Adrenal gland (tissue), 12 donors: ENCODE results near the gene PAX6. TPM values are rescaled to one million over a fixed set of nuclear protein-coding genes. Genes with fewer than 3 reads are reported as not detected.
A peak's percentile ranks its signal among the peaks of the same experiment; 100 is the strongest.

ENCODE experiments used
- DNase-seq, 7 donors: peaks; one replicate each; pipeline ENCODE4 v3.0.0-alpha.2; 2019 to 2020
- H3K27ac ChIP-seq, 5 donors: fragments of 200-600 bp; sonication (generic) in 4 of 5; 1 replicate in 3 of 5; 2 replicates in 2 of 5; pipeline versions ENCODE4 v1.5.1 to v1.8.0; 2016 to 2020; ENCODE audit warnings: mild to moderate bottlenecking in 1 of 5
- H3K27me3 ChIP-seq: fragments of 200-600 bp; 2 replicates; pipeline ENCODE4 v1.8.0; 2021
- H3K36me3 ChIP-seq, 2 donors: fragments of 200-600 bp; replicated peaks in 1 of 2; 1 replicate in 1 of 2; 2 replicates in 1 of 2; pipeline versions ENCODE4 v1.5.1 to v1.8.0; 2018 to 2022
- H3K4me1 ChIP-seq, 2 donors: fragments of 200-600 bp; replicated peaks in 1 of 2; 1 replicate in 1 of 2; 2 replicates in 1 of 2; pipeline versions ENCODE4 v1.5.1 to v1.8.0; 2018 to 2021
- H3K4me3 ChIP-seq, 4 donors: fragments of 200-600 bp; sonication (generic) in 3 of 4; one replicate each; pipeline ENCODE4 v1.5.1; 2016 to 2018
- H3K9me3 ChIP-seq, 3 donors: fragments of 200-600 bp; sonication (generic) in 1 of 3; replicated peaks in 1 of 3; 1 replicate in 2 of 3; 2 replicates in 1 of 3; pipeline versions ENCODE4 v1.5.1 to v1.8.0; 2016 to 2021
- POLR2A ChIP-seq, 2 donors: fragments of 450-650 bp; IDR thresholded peaks; one replicate each; pipeline ENCODE4 v1.6.1; 2017; ENCODE audit warnings: antibody characterized with exemption in 2 of 2, mild to moderate bottlenecking in 2 of 2, moderate library complexity in 1 of 2
- WGBS, 4 donors: extraction: QIAGEN DNeasy Blood & Tissue Kit in 2 of 4; methylation state at CpG; one replicate each; pipeline versions ENCODE4 v1.1.5 to v1.1.7; 2013 to 2017; 5-methylcytosine and 5-hydroxymethylcytosine counted together
- intact Hi-C, 2 donors: fragments of 100-400 bp; cut with DNase I; formaldehyde crosslinking; loops; one replicate each; pipeline versions ENCODE4 v1.14.1 to v1.15.0; 2022 to 2023
- polyA plus RNA-seq, 3 donors: library from polyadenylated mRNA; stranded (reverse); fragments of 200-250 nt in 2 of 3; fragments of 350-450 nt in 1 of 3; fragmentation: Illumina TruSeq in 1 of 3; extraction: RNeasy Lipid Tissue Mini Kit (QIAGEN cat#74804) in 1 of 3; gene quantifications; one replicate each; pipeline ENCODE4 v1.2.3, GENCODE V29; 2013 to 2014
- total RNA-seq, 9 donors: library from RNA; depleted of rRNA in 4 of 9; stranded (reverse); fragments of >200 nt in 4 of 9; fragments of 120-200 nt in 1 of 9; fragmentation: NEBNext Ultra II Directional in 1 of 9; extraction: Animal tissue kit (Norgen Biotek cat#: 25700) in 1 of 9; gene quantifications; one replicate each; pipeline versions ENCODE4 v1.1.0 to v1.2.4, GENCODE V29; 2013 to 2023
- TF ChIP-seq, protein P1 (sequence below), 6 experiments: fragments of 450-650 bp in 4 of 6; fragments of 200-600 bp in 2 of 6; sonication (generic) in 1 of 6; IDR thresholded peaks; 1 replicate in 5 of 6; 2 replicates in 1 of 6; pipeline versions ENCODE4 v1.5.1 to v1.8.0; 2016 to 2021; ENCODE audit warnings: antibody characterized with exemption in 6 of 6, mild to moderate bottlenecking in 2 of 6, moderate library complexity in 1 of 6
- donor health status: healthy with polysubstance abuse.
- donor health status: Bipolar disorder and iron deficiency.
- donor health status: DM: yes; HTN: yes; CAD: no.
- donor health status: DM: no; HTN: no; CAD: no.
- donor health status: DM: no; HTN: no; CAD: no.
- donor health status: DM: yes; HTN: yes; CAD: no.

Gene PAX6
- total and polyA plus RNA-seq, 12 donors = 0.08 to 3.7 (median 0.35) TPM; not detected in 3

DNA sequence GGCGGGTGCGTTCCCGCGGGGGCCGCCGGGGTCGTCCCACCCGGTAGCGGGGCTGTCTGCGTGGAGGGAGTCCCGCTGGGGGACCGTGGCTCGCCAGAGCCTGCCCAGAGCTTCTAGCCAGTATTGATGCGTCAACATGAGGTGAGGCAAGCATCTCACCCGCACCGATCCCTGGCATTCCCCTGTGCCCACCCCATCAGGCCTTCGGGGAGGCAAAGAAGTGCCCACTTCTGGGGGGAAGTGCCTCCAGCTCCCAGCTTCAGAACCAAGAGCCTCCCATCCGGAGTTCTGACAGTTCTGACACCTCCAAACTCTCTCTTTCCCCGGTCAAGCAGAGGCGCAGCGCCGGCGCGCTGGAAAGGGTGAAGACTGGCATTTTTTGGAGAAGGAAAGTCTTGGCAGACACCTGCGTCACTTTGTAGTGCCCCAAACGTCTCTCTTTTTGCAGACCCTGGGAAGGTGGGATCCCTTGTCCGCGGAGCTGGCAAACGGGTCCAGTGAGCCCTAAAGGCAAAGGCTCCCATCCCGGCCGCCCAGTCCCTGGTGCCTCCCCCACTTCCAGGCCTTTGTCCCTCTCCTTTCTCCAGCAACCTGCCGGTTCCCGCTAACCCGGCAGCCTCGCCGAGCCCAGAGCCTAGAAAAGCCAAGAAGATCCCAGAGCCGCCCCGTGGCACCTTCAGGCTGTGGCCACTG is 3.2 kb upstream of the PAX6 start:
- no peaks in the 10 kb centered on the region for H3K9me3 ChIP-seq
- H3K4me3 ChIP-seq = no peak overlapping the region
- TF ChIP-seq POLR2A (IDR thresholded peaks at IDR 0.05) = no peak
- TF ChIP-seq, protein P1, sequence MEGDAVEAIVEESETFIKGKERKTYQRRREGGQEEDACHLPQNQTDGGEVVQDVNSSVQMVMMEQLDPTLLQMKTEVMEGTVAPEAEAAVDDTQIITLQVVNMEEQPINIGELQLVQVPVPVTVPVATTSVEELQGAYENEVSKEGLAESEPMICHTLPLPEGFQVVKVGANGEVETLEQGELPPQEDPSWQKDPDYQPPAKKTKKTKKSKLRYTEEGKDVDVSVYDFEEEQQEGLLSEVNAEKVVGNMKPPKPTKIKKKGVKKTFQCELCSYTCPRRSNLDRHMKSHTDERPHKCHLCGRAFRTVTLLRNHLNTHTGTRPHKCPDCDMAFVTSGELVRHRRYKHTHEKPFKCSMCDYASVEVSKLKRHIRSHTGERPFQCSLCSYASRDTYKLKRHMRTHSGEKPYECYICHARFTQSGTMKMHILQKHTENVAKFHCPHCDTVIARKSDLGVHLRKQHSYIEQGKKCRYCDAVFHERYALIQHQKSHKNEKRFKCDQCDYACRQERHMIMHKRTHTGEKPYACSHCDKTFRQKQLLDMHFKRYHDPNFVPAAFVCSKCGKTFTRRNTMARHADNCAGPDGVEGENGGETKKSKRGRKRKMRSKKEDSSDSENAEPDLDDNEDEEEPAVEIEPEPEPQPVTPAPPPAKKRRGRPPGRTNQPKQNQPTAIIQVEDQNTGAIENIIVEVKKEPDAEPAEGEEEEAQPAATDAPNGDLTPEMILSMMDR (IDR thresholded peaks at IDR 0.05) = no peak
- H3K4me1 ChIP-seq = peaks cover 22 to 77% of the 10 kb centered on the region in 2 donors
- H3K36me3 ChIP-seq = no peaks in the 10 kb centered on the region
- WGBS, 4 donors = 5 to 10% (median 7%) methylated on average over 11 to 38 of the region's 38 CpGs
- intact Hi-C loops = no loop called here
- no peak for DNase-seq
- H3K27me3 ChIP-seq = peaks cover 92% of the 10 kb centered on the region
- H3K27ac ChIP-seq = no peak overlapping the region

DNA sequence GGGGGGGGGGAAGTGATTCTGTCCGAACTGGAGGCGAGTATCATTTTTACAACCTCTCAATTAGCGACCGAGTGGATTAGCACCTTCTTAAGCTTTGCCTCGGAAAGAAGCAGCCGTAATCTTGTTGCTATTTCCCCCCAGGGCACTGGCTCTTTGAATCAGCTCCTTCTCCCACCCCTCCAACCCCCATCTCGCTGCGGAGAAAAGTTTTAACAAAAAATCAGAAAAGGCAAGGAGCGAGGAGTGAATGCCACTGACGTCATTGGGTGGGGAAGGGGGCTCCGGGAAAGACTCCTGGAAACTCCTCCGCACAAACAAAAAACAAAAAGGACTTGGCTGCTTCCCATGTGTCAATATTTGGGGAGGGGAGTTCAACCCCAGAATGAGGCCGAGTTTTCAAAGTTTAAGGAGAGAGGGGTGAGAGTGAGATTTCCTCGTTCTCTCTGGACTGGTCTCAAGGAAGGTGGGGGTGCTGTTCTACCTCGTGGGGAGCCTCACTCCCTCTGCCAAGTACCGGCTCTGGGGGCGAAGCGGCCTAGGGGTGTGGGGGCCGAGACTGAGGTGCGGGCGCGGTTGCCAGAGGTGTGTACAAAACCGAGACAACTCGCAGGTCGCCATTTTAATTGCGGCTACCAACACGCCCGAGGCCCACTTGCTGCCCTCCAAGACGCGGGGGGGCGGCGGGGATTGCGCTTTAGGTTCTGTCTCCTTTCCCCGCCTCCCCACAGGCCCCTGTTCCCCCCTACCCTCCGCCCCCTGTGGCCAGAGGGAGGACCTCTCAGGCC is 2.5 kb upstream of the PAX6 start:
- H3K4me3 ChIP-seq = peak overlapping the region in 2 of 4 donors; percentile 32 to 57
- WGBS, 4 donors = 7 to 16% (median 9%) methylated on average over 15 to 35 of the region's 35 CpGs
- H3K4me1 ChIP-seq = peaks cover 22 to 79% of the 10 kb centered on the region in 2 donors
- TF ChIP-seq, protein P1 (IDR thresholded peaks at IDR 0.05) = no peak
- TF ChIP-seq POLR2A (IDR thresholded peaks at IDR 0.05) = no peak
- DNase-seq = no peak
- peaks cover 92% of the 10 kb centered on the region for H3K27me3 ChIP-seq
- H3K9me3 ChIP-seq = no peaks in the 10 kb centered on the region
- no peaks in the 10 kb centered on the region for H3K36me3 ChIP-seq
- no peak overlapping the region for H3K27ac ChIP-seq
- intact Hi-C loops = no loop called here

DNA sequence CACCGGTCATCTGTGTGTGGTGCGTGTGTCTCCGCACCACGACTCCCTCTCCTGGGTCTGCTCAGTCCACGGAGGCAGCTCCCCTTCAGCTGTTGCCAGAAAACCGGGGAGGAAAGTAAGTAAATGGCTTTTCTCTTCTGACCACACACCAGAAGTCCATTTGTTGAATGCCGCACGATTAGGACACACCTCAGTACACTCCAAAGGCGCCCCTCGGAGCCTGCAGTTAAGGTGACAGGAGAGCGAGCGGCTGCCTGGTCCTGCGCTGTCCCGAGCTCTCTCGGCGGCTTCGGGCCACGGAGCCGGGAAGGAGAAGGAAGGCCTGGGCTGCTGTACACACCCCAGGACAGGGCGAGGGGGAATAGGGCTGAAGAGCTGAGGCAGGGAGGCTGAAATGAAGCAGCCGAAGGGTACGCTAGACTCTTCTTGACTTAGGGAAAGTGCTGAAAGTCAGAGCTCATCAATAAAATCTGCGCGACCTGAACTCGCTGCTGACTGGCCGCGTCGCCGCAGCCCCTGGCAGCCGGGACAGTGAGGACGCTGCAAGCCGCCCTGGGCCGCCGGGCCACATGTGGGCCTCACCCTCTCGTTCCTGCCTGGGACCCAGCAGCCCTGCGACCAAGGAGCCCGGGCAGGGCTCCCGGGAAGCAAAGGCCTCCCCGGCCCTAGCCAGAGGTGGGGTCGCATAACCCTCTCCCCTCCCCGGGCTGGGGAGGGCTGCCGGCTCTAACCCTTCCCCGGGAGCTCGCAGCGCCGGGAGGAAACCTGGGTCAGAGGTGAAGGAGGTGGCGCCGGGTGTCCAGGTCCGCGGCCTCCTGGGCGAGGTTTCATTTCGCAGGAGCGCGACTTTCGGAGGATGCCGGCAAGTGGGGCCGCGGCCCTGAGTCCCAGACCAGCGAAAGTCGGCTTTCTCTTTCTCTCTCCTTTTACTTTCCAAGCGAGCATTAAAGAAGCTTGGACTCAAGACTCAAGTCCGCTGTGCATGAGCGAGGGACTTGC is 1.6 kb upstream of the PAX6 start:
- Histone ChIP-seq H3K9me3 (no peaks in the 10 kb centered on the region), H3K4me1 (peaks cover 22 to 75% of the 10 kb centered on the region in 2 donors), H3K4me3 (peak overlapping the region in 2 of 4 donors; percentile 32 to 57), H3K27ac (no peak overlapping the region), H3K36me3 (no peaks in the 10 kb centered on the region), H3K27me3 (peaks cover 92% of the 10 kb centered on the region)
- intact Hi-C loops = no loop called here
- no peak for TF ChIP-seq POLR2A (IDR thresholded peaks at IDR 0.05)
- TF ChIP-seq, protein P1 (IDR thresholded peaks at IDR 0.05) = no peak
- DNase-seq = no peak
- WGBS, 4 donors = 12 to 38% (median 16%) methylated on average over 19 to 63 of the region's 63 CpGs
